K562 (cell line): ENCODE results near the gene SMIM30. TPM values are rescaled to one million over a fixed set of nuclear protein-coding genes. Genes with fewer than 3 reads are reported as not detected.

Experiments used
- ATF7 ChIP-seq: fragments of 450-650 bp; IDR thresholded peaks from 2 replicates; pipeline ENCODE4 v1.7.1; 2014; ENCODE audit warnings: mild to moderate bottlenecking, moderate library complexity
- CHCHD3 ChIP-seq: fragments of 250-450 bp; sonication (Bioruptor Pico); IDR thresholded peaks from 2 replicates; pipeline ENCODE4 v2.1.2; 2022; ENCODE audit warnings: mild to moderate bottlenecking
- ESRRB ChIP-seq: fragments of 250-450 bp; sonication (Bioruptor Pico); IDR thresholded peaks from 2 replicates; pipeline ENCODE4 v1.5.0; 2020; ENCODE audit warnings: mild to moderate bottlenecking, moderate library complexity, borderline replicate concordance
- JUNB ChIP-seq: fragments of 450-650 bp; formaldehyde crosslinking; conservative IDR thresholded peaks from 2 replicates; pipeline ENCODE4 v1.4.0; 2020; ENCODE audit warnings: mild to moderate bottlenecking
- LEF1 ChIP-seq: fragments of 450-650 bp; IDR thresholded peaks from 2 replicates; pipeline ENCODE4 v1.6.1; 2016; ENCODE audit warnings: mild to moderate bottlenecking
- PURB ChIP-seq: sonication (generic); formaldehyde crosslinking; IDR thresholded peaks from 2 replicates; pipeline ENCODE4 v1.9.0; 2021; ENCODE audit warnings: low read depth, mild to moderate bottlenecking, missing genetic modification reagents
- SMC3 ChIP-seq: conservative IDR thresholded peaks from 2 replicates; pipeline ENCODE4 v1.6.1; 2011; ENCODE audit warnings: low read depth, low read length, improper control_type of control experiment; ENCODE audit not compliant: insufficient read depth
- XRCC5 ChIP-seq: fragments of 200-400 bp; formaldehyde crosslinking; IDR thresholded peaks from 2 replicates; pipeline ENCODE4 v1.6.1; 2017; ENCODE audit warnings: low read depth, mild to moderate bottlenecking, low read length
- ZNF232 ChIP-seq: sonication (generic); formaldehyde crosslinking; IDR thresholded peaks from 2 replicates; pipeline ENCODE4 v1.8.0; 2022; ENCODE audit warnings: mild to moderate bottlenecking, missing genetic modification reagents
- ZNF24 ChIP-seq: fragments of 450-650 bp; IDR thresholded peaks from 2 replicates; pipeline ENCODE4 v1.6.1; 2016
- ZNF318 ChIP-seq, 2 experiments: fragments of 450-650 bp; IDR thresholded peaks; 2 replicates each; pipeline ENCODE4 v1.6.1; 2016; ENCODE audit warnings: mild to moderate bottlenecking in 2 of 2, borderline replicate concordance in 1 of 2, low read depth in 1 of 2, moderate library complexity in 1 of 2
- ZNF785 ChIP-seq: fragments of 250-450 bp; sonication (Bioruptor Pico); IDR thresholded peaks from 2 replicates; pipeline ENCODE4 v1.4.0; 2020; ENCODE audit warnings: mild to moderate bottlenecking
- polyA plus RNA-seq, 8 experiments: library from polyadenylated mRNA; depleted of rRNA in 4 of 8; stranded (reverse) in 5 of 8; unstranded in 3 of 8; fragments of >200 nt; fragmentation: Nextera tagmentation in 2 of 8; fragmentation: Illumina TruSeq in 1 of 8; extraction: Ambion mirVana in 2 of 8; extraction: Trizol in 1 of 8; gene quantifications; 2 replicates each; pipeline versions ENCODE4 v1.2.1 to v1.2.3, GENCODE V29; 2011 to 2014; ENCODE audit warnings: inconsistent platforms in 1 of 8, missing spikeins in 1 of 8
- total RNA-seq, 7 experiments: library from RNA; depleted of rRNA in 6 of 7; stranded (reverse); fragments of >200 nt in 6 of 7; fragmentation: Illumina TruSeq in 2 of 7; extraction: Trizol in 2 of 7; gene quantifications; 2 replicates each; pipeline versions ENCODE4 v1.2.1 to v1.2.3, GENCODE V29; 2011 to 2021; ENCODE audit warnings: low replicate concordance in 1 of 7
- TF ChIP-seq, protein P1 (sequence below): fragments of 250-450 bp; sonication (Bioruptor Pico); IDR thresholded peaks from 2 replicates; pipeline ENCODE4 v1.4.0; 2020
- TF ChIP-seq, protein P2 (sequence below): sonication (generic); formaldehyde crosslinking; IDR thresholded peaks from 2 replicates; pipeline ENCODE4 v1.8.1; 2023; ENCODE audit warnings: mild to moderate bottlenecking, missing genetic modification reagents
- TF ChIP-seq, protein P3 (sequence below): sonication (generic); IDR thresholded peaks from 2 replicates; pipeline ENCODE4 v1.6.1; 2016
- TF ChIP-seq, protein P4 (sequence below): fragments of 450-650 bp; IDR thresholded peaks from 2 replicates; pipeline ENCODE4 v1.6.1; 2017; ENCODE audit warnings: mild to moderate bottlenecking, moderate library complexity

SMIM30 gene
- total and polyA plus RNA-seq, 9 of the 15 experiments (the other 6 are each of a cell fraction or from before 2014, with no cell fraction given) = 161 to 891 (median 316) TPM

- TF ChIP-seq, protein P1, sequence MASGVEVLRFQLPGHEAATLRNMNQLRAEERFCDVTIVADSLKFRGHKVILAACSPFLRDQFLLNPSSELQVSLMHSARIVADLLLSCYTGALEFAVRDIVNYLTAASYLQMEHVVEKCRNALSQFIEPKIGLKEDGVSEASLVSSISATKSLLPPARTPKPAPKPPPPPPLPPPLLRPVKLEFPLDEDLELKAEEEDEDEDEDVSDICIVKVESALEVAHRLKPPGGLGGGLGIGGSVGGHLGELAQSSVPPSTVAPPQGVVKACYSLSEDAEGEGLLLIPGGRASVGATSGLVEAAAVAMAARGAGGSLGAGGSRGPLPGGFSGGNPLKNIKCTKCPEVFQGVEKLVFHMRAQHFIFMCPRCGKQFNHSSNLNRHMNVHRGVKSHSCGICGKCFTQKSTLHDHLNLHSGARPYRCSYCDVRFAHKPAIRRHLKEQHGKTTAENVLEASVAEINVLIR (CRISPR knock-in tag) = no peak
- 0 out of 2 replicates have a peak, but pooled peaks have one; percentile 42 for TF ChIP-seq LEF1
- TF ChIP-seq PURB (CRISPR knock-in tag) = no peak
- TF ChIP-seq ATF7 = no peak
- TF ChIP-seq JUNB (CRISPR knock-in tag) = no peak
- TF ChIP-seq, protein P2, sequence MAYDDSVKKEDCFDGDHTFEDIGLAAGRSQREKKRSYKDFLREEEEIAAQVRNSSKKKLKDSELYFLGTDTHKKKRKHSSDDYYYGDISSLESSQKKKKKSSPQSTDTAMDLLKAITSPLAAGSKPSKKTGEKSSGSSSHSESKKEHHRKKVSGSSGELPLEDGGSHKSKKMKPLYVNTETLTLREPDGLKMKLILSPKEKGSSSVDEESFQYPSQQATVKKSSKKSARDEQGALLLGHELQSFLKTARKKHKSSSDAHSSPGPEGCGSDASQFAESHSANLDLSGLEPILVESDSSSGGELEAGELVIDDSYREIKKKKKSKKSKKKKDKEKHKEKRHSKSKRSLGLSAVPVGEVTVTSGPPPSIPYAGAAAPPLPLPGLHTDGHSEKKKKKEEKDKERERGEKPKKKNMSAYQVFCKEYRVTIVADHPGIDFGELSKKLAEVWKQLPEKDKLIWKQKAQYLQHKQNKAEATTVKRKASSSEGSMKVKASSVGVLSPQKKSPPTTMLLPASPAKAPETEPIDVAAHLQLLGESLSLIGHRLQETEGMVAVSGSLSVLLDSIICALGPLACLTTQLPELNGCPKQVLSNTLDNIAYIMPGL (CRISPR knock-in tag) = no peak
- TF ChIP-seq ESRRB (CRISPR knock-in tag) = no peak
- no peak for TF ChIP-seq CHCHD3 (CRISPR knock-in tag)
- no peak for TF ChIP-seq ZNF24
- TF ChIP-seq ZNF232 (CRISPR knock-in tag) = no peak
- TF ChIP-seq ZNF318 (IDR thresholded peaks at IDR 0.05; ENCODE audit: borderline replicate concordance in 1 of 2, low read depth in 1 of 2) = no peak
- TF ChIP-seq, protein P3, sequence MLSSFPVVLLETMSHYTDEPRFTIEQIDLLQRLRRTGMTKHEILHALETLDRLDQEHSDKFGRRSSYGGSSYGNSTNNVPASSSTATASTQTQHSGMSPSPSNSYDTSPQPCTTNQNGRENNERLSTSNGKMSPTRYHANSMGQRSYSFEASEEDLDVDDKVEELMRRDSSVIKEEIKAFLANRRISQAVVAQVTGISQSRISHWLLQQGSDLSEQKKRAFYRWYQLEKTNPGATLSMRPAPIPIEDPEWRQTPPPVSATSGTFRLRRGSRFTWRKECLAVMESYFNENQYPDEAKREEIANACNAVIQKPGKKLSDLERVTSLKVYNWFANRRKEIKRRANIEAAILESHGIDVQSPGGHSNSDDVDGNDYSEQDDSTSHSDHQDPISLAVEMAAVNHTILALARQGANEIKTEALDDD = peak; percentile 59; the same call in 1 of the 2 replicates
- no peak for TF ChIP-seq ZNF785 (CRISPR knock-in tag)
- no peak for TF ChIP-seq SMC3
- TF ChIP-seq XRCC5 = no peak
- TF ChIP-seq, protein P4, sequence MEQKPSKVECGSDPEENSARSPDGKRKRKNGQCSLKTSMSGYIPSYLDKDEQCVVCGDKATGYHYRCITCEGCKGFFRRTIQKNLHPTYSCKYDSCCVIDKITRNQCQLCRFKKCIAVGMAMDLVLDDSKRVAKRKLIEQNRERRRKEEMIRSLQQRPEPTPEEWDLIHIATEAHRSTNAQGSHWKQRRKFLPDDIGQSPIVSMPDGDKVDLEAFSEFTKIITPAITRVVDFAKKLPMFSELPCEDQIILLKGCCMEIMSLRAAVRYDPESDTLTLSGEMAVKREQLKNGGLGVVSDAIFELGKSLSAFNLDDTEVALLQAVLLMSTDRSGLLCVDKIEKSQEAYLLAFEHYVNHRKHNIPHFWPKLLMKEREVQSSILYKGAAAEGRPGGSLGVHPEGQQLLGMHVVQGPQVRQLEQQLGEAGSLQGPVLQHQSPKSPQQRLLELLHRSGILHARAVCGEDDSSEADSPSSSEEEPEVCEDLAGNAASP = no peak
Measured at GRCh38 chr7:113125728-113126127, 7.4 kb upstream of the SMIM30 start (continued).
